Endothelial cell of umbilical vein (primary cell): ENCODE measurements around the gene LPIN2. TPM values are rescaled to one million over a fixed set of nuclear protein-coding genes. Genes with fewer than 3 reads are reported as not detected.

Source experiments
- BruUV-seq: library from RNA; stranded (reverse); fragments of 400-500 nt; replicated peaks from 2 replicates; lab custom pipeline; 2021; lab: Mats Ljungman, UMichigan
- CTCF ChIA-PET: fragments of 300-600, 350-600 bp; sonication (Branson Sonifier 250); formaldehyde crosslinking; loops from one replicate; lab custom pipeline; 2021; ENCODE audit warnings: antibody characterized with exemption, inconsistent platforms; lab: Charles Lee
- POLR2A ChIA-PET: fragments of 300-600, 350-600 bp; sonication (Branson Sonifier 250); formaldehyde crosslinking; loops from one replicate; lab custom pipeline; 2021; ENCODE audit warnings: antibody characterized with exemption, inconsistent platforms; lab: Charles Lee
- DNase-seq: peaks from one replicate; pipeline ENCODE4 v3.0.0-alpha.2; 2011; ENCODE audit warnings: low read depth, low spot score
- FAIRE-seq: peaks from 2 replicates; lab custom pipeline; 2011; peaks lifted over from hg19 to GRCh38; lab: Jason Lieb, UNC
- H2AFZ ChIP-seq: 2 replicates; pipeline ENCODE4 v1.6.0; 2012; ENCODE audit warnings: low read depth, low read length, control low read depth, inconsistent platforms
- H3K27ac ChIP-seq: 2 replicates; pipeline ENCODE4 v1.5.1; 2011; ENCODE audit warnings: low read depth, mild to moderate bottlenecking, control low read depth, low read length, moderate library complexity; ENCODE audit not compliant: insufficient read depth
- H3K27me3 ChIP-seq, 2 experiments: 2 replicates each; pipeline versions ENCODE4 v1.6.0 to v1.6.1; 2011; ENCODE audit warnings: low read length in 2 of 2, mixed read lengths in 1 of 2; ENCODE audit not compliant: control insufficient read depth in 2 of 2, insufficient read depth in 2 of 2
- H3K36me3 ChIP-seq, 2 experiments: 2 replicates in 1 of 2; 3 replicates in 1 of 2; pipeline ENCODE4 v1.5.1; 2011; ENCODE audit warnings: low read length in 2 of 2, mild to moderate bottlenecking in 1 of 2, moderate library complexity in 1 of 2; ENCODE audit not compliant: control insufficient read depth in 2 of 2, insufficient read depth in 2 of 2; ENCODE audit errors: extremely low read depth in 1 of 2
- H3K4me1 ChIP-seq: 3 replicates; pipeline ENCODE4 v1.5.1; 2011; ENCODE audit warnings: mild to moderate bottlenecking, low read length; ENCODE audit not compliant: control insufficient read depth, insufficient read depth; ENCODE audit errors: extremely low read depth
- H3K4me2 ChIP-seq: 2 replicates; pipeline ENCODE4 v1.6.1; 2011; ENCODE audit warnings: low read length, control low read depth, mixed read lengths; ENCODE audit not compliant: insufficient read depth
- H3K4me3 ChIP-seq, 3 experiments: fragments of 200-600 bp in 1 of 3; sonication (generic), shearing (Covaris generic) in 1 of 3; replicated peaks in 1 of 3; 2 replicates each; pipeline ENCODE4 v1.5.1; 2011 to 2016; ENCODE audit warnings: control low read depth in 3 of 3, low read length in 3 of 3, mild to moderate bottlenecking in 2 of 3, inconsistent platforms in 1 of 3, low read depth in 1 of 3, moderate library complexity in 1 of 3; ENCODE audit not compliant: insufficient read depth in 1 of 3
- H3K79me2 ChIP-seq: 2 replicates; pipeline ENCODE4 v1.6.0; 2012; ENCODE audit warnings: low read length, inconsistent platforms; ENCODE audit not compliant: control insufficient read depth, insufficient read depth
- H3K9ac ChIP-seq: replicated peaks from 2 replicates; pipeline ENCODE3; 2011; ENCODE audit warnings: low read length, control low read depth; ENCODE audit not compliant: insufficient read depth; ENCODE audit errors: extremely low read depth
- H3K9me1 ChIP-seq: replicated peaks from 3 replicates; pipeline ENCODE4 v1.6.0; 2011; ENCODE audit warnings: mild to moderate bottlenecking, low read length; ENCODE audit not compliant: control insufficient read depth, insufficient read depth; ENCODE audit errors: extremely low read depth
- H3K9me3 ChIP-seq: replicated peaks from 2 replicates; pipeline ENCODE4 v1.5.1; 2012; ENCODE audit warnings: low read length, inconsistent platforms; ENCODE audit not compliant: control insufficient read depth, insufficient read depth
- H4K20me1 ChIP-seq: replicated peaks from 2 replicates; pipeline ENCODE3; 2011; ENCODE audit warnings: mild to moderate bottlenecking, low read length; ENCODE audit not compliant: control insufficient read depth, insufficient read depth; ENCODE audit errors: extremely low read depth
- CTCF ChIP-seq, 2 donors: IDR thresholded peaks; 1 replicate in 1 of 2; 2 replicates in 1 of 2; pipeline ENCODE4 v1.5.1; 2011; ENCODE audit warnings: low read length in 2 of 2, mild to moderate bottlenecking in 2 of 2, moderate library complexity in 2 of 2, control low read depth in 1 of 2, inconsistent platforms in 1 of 2, low read depth in 1 of 2; ENCODE audit not compliant: insufficient read depth in 1 of 2; ENCODE audit errors: extremely low read depth in 1 of 2
- EZH2 ChIP-seq: IDR thresholded peaks from 2 replicates; pipeline ENCODE4 v1.6.1; 2012; ENCODE audit warnings: borderline replicate concordance, low read depth, mild to moderate bottlenecking, moderate library complexity, low read length, inconsistent platforms; ENCODE audit not compliant: severe bottlenecking
- FOS ChIP-seq: IDR thresholded peaks from 2 replicates; pipeline ENCODE4 v1.6.1; 2011; ENCODE audit warnings: mild to moderate bottlenecking, low read length, moderate library complexity, borderline replicate concordance; ENCODE audit not compliant: insufficient read depth
- GATA2 ChIP-seq: IDR thresholded peaks from 2 replicates; pipeline ENCODE4 v1.7.0; 2011; ENCODE audit warnings: low read depth, mild to moderate bottlenecking, moderate library complexity, mixed read lengths, low read length; ENCODE audit not compliant: insufficient read length, insufficient read depth
- JUN ChIP-seq: IDR thresholded peaks from 2 replicates; pipeline ENCODE4 v1.6.1; 2011; ENCODE audit warnings: borderline replicate concordance, low read depth; ENCODE audit not compliant: insufficient read length, insufficient read depth
- MYC ChIP-seq: IDR thresholded peaks from one replicate; pipeline ENCODE4 v1.6.1; 2011; ENCODE audit warnings: mild to moderate bottlenecking, low read depth, low read length
- POLR2A ChIP-seq: IDR thresholded peaks from 2 replicates; pipeline ENCODE4 v1.6.1; 2012; ENCODE audit warnings: low read depth, mild to moderate bottlenecking, control low read depth, low read length
- POLR2AphosphoS5 ChIP-seq: IDR thresholded peaks from 2 replicates; pipeline ENCODE4 v1.6.1; 2012; ENCODE audit warnings: low read depth, mild to moderate bottlenecking, control low read depth, low read length, moderate library complexity; ENCODE audit not compliant: insufficient read depth
- dilution Hi-C: fragments of 300-500 bp; cut with MboI; formaldehyde crosslinking; loops from one replicate; pipeline ENCODE4 v1.15.0; 2019; ENCODE audit warnings: low sequenced_read_pairs; ENCODE audit not compliant: extremely low pct_ligation_motif_present
- intact Hi-C: fragments of 100-400 bp; cut with micrococcal nuclease; formaldehyde crosslinking; loops from one replicate; pipeline ENCODE4 v1.10.0; 2022
- polyA plus RNA-seq, 4 experiments: library from polyadenylated mRNA; depleted of rRNA in 3 of 4; stranded (reverse) in 3 of 4; unstranded in 1 of 4; fragments of >200 nt; gene quantifications; 2 replicates each; pipeline versions ENCODE4 v1.2.1 to v1.2.3, GENCODE V29; 2011 to 2012; ENCODE audit warnings: missing spikeins in 1 of 4
- total RNA-seq: library from RNA; stranded (reverse); gene quantifications from 2 replicates; pipeline ENCODE4 v1.2.3, GENCODE V29; 2021

Gene LPIN2
- total and polyA plus RNA-seq, 2 donors (not counting 3 experiments of a cell fraction or from before 2014, with no cell fraction given): 14.7 to 24.4 TPM

GRCh38 chr18:2978208-2978607 lies 34.7 kb downstream of the LPIN2 start:
- no peak for FAIRE-seq
- H3K9me1 ChIP-seq: no peaks in the 10 kb centered on the region
- TF ChIP-seq POLR2A (no peak), MYC (no peak), GATA2 (no peak), POLR2AphosphoS5 (no peak), CTCF (IDR thresholded peaks at IDR 0.05; ENCODE audit: extremely low read depth in 1 of 2, insufficient read depth in 1 of 2, low read depth in 1 of 2, low read length in 2 of 2) (no peak), EZH2 (no peak), JUN (peak; percentile 12), FOS (no peak)
- CTCF ChIA-PET: interaction anchor here (1.1 to 2.6 kb wide), 3 partner anchors 45 to 151 kb away, joined by 3 to 7 read pairs (median 4); no protein-coding TSS in a partner anchor
- no peak for DNase-seq
- no peaks in the 10 kb centered on the region for H3K9me3 ChIP-seq
- peak overlapping the region; percentile 75 for H3K27ac ChIP-seq
- dilution Hi-C loops (no loop called here), intact Hi-C loops (no loop called here)
- no peaks in the 10 kb centered on the region for H3K36me3 ChIP-seq
- H3K27me3 ChIP-seq: no peaks in the 10 kb centered on the region
- POLR2A ChIA-PET: no interaction called here
- H3K4me3 ChIP-seq: peak overlapping the region in 1 of 3 experiments; percentile 44
- H3K4me1 ChIP-seq: peaks cover 51% of the 10 kb centered on the region
- peak overlapping the region; percentile 84 for H3K4me2 ChIP-seq
- H3K9ac ChIP-seq: peak overlapping the region; percentile 45
- no peaks in the 10 kb centered on the region for H4K20me1 ChIP-seq
- H2AFZ ChIP-seq: no peak overlapping the region
- BruUV-seq: no TSS peak
- peaks cover 80% of the 10 kb centered on the region for H3K79me2 ChIP-seq
